Fibroblast of lung (primary cell): Measurements from ENCODE around the gene NRF1.

Source experiments
- CTCF ChIP-seq, 2 donors: IDR thresholded peaks in 1 of 2; conservative IDR thresholded peaks in 1 of 2; 1 replicate in 1 of 2; 2 replicates in 1 of 2; pipeline ENCODE4 v1.5.1; 2011 to 2012; ENCODE audit warnings: low read length in 2 of 2, control low read depth in 1 of 2, inconsistent platforms in 1 of 2, low read depth in 1 of 2, mild to moderate bottlenecking in 1 of 2
- EZH2 ChIP-seq: IDR thresholded peaks from 2 replicates; pipeline ENCODE4 v1.5.1; 2012; ENCODE audit warnings: low read length, control low read depth, mild to moderate bottlenecking; ENCODE audit errors: missing control alignments

- no peak for TF ChIP-seq CTCF (conservative IDR thresholded peaks at IDR 0.05 in 1 of 2, IDR thresholded peaks at IDR 0.05 in 1 of 2; ENCODE audit: low read depth in 1 of 2, low read length in 2 of 2)
- no peak for TF ChIP-seq EZH2
Observed at GRCh38 chr7:129769866-129770808, 158.6 kb downstream of the NRF1 start.
